WTC11 (cell line): ENCODE data around the gene ALDH1A2.

Source experiments
- CDX4 ChIP-seq: fragments of 250-450 bp; sonication (Bioruptor Pico); IDR thresholded peaks from 2 replicates; pipeline ENCODE4 v1.9.0; 2021; ENCODE audit warnings: moderate library complexity, mild to moderate bottlenecking, inconsistent platforms, borderline replicate concordance
- CTCF ChIP-seq: fragments of 200-600 bp; IDR thresholded peaks from 2 replicates; pipeline ENCODE4 v1.8.0; 2022; ENCODE audit warnings: antibody characterized with exemption
- ZSCAN18 ChIP-seq: fragments of 250-450 bp; sonication (Bioruptor Pico); IDR thresholded peaks from 2 replicates; pipeline ENCODE4 v2.1.2; 2022; ENCODE audit warnings: mild to moderate bottlenecking, moderate library complexity
- TF ChIP-seq, protein P1 (sequence below): sonication (generic); formaldehyde crosslinking; conservative IDR thresholded peaks from 2 replicates; pipeline ENCODE4 v1.8.1; 2022; ENCODE audit warnings: mild to moderate bottlenecking, missing genetic modification reagents

DNA sequence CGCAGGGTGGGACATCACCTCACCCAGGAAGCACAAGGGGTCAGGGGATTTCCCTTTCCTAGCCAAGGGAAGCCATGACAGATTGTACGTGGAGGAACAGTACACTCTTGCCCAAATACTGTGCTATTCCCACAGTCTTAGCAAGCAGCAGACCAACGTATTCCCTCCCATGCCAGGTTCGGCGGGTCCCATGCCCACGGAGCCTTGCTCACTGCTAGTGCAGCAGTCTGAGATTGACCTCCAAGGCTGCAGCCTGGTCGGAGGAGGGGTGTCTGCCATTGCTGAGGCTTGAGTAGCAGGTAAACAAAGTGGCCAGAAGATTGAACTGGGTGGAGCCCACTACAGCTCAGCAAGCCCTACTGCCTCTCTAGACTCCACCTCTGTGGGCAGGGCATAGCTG, 39.0 kb downstream of the ALDH1A2 start:
- TF ChIP-seq CTCF (no peak), CDX4 (no peak), ZSCAN18 (CRISPR knock-in tag) (no peak)
- TF ChIP-seq, protein P1, sequence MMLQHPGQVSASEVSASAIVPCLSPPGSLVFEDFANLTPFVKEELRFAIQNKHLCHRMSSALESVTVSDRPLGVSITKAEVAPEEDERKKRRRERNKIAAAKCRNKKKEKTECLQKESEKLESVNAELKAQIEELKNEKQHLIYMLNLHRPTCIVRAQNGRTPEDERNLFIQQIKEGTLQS (CRISPR knock-in tag): no peak
